GM12892 (cell line): ENCODE data around the gene TEX38.
"Not testable (repeated sequence)": the region's sequence is repeated elsewhere in the genome, so short reads cannot be mapped to it uniquely, and the experiment has no call there.

Source experiments
- DNase-seq: peaks from one replicate; pipeline ENCODE4 v3.0.0; 2011; ENCODE audit not compliant: insufficient read length
- FAIRE-seq: peaks from 2 replicates; lab custom pipeline; 2011; peaks lifted over from hg19 to GRCh38; lab: Jason Lieb, UNC
- POLR2A ChIP-seq: IDR thresholded peaks from 2 replicates; pipeline ENCODE4 v1.6.1; 2011; ENCODE audit warnings: low read depth, low read length, control low read depth
- POLR2AphosphoS5 ChIP-seq: IDR thresholded peaks from 2 replicates; pipeline ENCODE4 v1.6.1; 2011; ENCODE audit warnings: low read depth, low read length, control low read depth
- TAF1 ChIP-seq: IDR thresholded peaks from 2 replicates; pipeline ENCODE4 v1.6.1; 2011; ENCODE audit warnings: low read depth, mild to moderate bottlenecking, control low read depth, low read length, borderline replicate concordance

The TEX38 gene

GRCh38 chr1:46645815-46646214 lies 25.8 kb upstream of the TEX38 start:
- FAIRE-seq (no peak), DNase-seq (no peak)
- TF ChIP-seq TAF1 (no peak), POLR2AphosphoS5 (no peak), POLR2A (no peak)

GRCh38 chr1:46646331-46646730 lies 25.3 kb upstream of the TEX38 start:
- TF ChIP-seq POLR2A (no peak), TAF1 (no peak), POLR2AphosphoS5 (no peak)
- FAIRE-seq (no peak), DNase-seq (no peak)

DNA sequence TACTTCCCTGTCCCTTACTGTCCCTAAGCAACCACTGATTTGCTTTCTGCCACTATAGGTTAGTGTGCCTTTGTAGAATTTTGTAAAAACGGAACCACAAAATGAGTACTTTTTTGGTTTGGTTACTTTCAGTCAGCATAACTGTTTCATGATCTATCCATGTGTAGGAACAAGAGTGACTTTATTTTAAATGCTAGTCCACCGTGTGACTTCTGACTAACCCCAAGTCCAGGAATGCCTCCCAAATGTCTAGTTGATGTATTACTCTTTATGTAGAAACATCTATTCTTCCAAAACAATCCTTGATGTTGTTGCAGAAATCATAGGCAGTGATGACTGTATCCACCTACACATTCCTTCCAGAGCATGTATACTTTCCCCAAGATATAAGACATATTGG lies 24.8 kb upstream of the TEX38 start:
- TF ChIP-seq POLR2A (no peak), POLR2AphosphoS5 (no peak), TAF1 (no peak)
- FAIRE-seq (no peak), DNase-seq (no peak)

GRCh38 chr1:46647611-46648010 lies 24.0 kb upstream of the TEX38 start:
- no peak for DNase-seq
- no peak for TF ChIP-seq POLR2AphosphoS5
- no peak for TF ChIP-seq POLR2A
- no peak for TF ChIP-seq TAF1
- FAIRE-seq: no peak

DNA sequence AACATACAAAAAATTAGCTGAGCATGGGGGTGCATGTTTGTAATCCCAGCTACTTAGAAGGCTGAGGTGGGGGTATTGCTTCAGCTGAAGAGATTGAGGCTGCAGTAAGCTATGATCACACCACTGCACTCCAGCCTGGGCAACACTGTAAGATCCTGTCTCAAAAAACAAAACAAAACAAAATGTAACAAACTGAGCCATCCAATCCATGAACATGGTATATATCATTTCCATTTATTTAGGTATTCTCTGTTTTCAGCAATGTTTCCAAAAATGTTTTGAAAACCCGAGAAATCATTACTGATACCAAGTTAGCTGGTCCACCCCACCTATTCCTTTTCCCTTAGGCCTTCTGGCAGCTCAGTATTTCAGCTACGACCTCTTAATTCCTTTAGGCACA lies 21.9 kb upstream of the TEX38 start:
- FAIRE-seq: no peak
- no peak for DNase-seq
- TF ChIP-seq TAF1: no peak
- TF ChIP-seq POLR2A: no peak
- no peak for TF ChIP-seq POLR2AphosphoS5

GRCh38 chr1:46650491-46650890 lies 21.2 kb upstream of the TEX38 start:
- no peak for FAIRE-seq
- DNase-seq: no peak
- no peak for TF ChIP-seq POLR2A
- no peak for TF ChIP-seq POLR2AphosphoS5
- no peak for TF ChIP-seq TAF1

DNA sequence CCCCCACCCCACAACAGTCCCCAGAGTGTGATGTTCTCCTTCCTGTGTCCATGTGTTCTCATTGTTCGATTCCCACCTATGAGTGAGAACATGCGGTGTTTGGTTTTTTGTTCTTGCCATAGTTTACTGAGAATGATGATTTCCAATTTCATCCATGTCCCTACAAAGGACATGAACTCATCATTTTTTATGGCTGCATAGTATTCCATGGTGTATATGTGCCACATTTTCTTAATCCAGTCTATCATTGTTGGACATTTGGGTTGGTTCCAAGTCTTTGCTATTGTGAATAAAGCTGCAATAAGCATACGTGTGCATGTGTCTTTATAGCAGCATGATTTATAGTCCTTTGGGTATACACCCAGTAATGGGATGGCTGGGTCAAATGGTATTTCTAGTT lies 20.5 kb upstream of the TEX38 start:
- not testable (repeated sequence) for FAIRE-seq

DNA sequence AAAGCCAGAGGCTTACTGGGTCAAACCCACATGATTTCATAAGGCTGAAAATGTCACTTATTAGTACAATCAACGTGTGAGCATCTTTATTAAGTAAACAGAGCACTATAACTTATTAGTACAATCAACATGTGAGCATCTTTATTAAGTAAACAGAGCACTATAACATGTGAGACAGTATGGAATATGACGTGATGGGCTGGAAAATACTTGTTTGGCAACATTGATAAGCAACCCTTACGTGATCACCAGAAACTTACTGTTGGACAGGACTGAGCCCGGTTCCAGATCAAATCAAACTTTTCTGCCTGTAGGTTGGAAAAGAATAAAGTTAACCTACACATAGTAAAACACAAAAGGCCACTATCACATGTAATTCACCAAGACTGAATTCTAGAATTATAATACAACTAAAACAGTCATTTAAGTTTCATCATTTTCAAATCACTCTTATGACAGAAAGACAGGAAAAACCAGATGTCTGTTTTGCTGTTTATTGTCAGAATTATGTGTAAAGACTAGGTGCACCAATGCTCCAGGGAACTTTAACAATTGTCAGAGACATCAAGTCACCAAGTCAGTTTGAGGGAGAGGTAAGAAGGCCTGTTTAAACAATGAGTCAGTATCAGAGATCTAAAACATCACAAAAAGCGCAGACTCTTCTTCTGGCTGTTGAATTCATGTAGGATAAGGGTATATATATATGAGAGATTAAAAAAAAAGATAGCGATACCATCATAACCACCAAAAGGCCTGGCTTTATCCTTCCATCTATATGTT lies 19.1 kb upstream of the TEX38 start:
- TF ChIP-seq POLR2A (no peak), POLR2AphosphoS5 (no peak), TAF1 (no peak)
- DNase-seq (no peak), FAIRE-seq (no peak)

More for the DNA sequence above, 20.5 kb upstream of the TEX38 start:
- not testable (repeated sequence) for DNase-seq

DNA sequence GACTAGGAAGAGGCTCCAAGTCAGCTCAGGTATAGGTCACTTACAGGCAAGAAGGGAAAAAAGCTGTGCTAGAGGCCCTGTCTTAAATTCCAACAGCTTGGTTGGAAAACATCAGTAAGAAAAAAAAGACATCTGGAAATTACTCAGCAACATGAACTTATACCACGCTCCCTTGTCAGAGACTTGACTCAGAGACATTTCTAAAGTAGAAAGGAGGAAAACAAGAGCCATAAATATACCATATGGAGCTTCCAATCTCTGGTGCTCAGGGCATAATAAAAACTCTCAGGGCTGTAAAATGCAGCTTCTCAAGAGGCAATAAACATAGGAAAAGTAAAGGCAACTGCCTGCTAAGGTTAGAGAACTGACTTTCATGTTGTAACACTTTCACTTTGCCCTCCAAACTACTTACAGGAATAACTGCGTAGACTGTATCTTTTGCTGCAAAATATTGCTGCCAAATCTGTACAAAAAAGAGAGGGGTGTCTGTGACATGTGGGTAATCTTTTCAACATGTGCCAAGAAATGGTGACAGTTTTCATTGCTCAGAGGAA lies 18.2 kb upstream of the TEX38 start:
- no peak for FAIRE-seq
- TF ChIP-seq POLR2A (no peak), TAF1 (no peak), POLR2AphosphoS5 (no peak)
- no peak for DNase-seq

- FAIRE-seq (no peak), DNase-seq (no peak)
- TF ChIP-seq POLR2AphosphoS5 (no peak), TAF1 (no peak), POLR2A (no peak)
Measured at GRCh38 chr1:46654012-46654411, 17.6 kb upstream of the TEX38 start.

DNA sequence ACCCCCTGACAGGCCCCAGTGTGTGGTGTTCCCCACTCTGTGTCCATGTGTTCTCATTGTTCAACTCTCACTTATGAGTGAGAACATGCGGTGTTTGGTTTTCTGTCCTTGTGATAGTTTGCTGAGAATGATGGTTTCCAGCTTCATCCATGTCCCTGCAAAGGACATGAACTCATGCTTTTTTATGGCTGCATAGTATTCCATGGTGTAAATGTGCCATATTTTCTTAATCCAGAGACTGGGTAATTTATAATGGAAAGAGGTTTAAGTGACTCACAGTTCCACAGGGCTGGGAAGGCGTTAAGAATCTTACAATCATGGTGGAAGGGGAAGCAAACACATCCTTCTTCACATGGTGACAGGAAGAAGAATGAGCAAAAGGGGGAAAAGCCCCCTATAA lies 17.0 kb upstream of the TEX38 start:
- FAIRE-seq, DNase-seq: not testable (repeated sequence)

- DNase-seq (no peak), FAIRE-seq (no peak)
- TF ChIP-seq POLR2AphosphoS5 (no peak), POLR2A (no peak), TAF1 (no peak)
Measured at GRCh38 chr1:46655848-46656247, 15.8 kb upstream of the TEX38 start.

GRCh38 chr1:46656643-46657042 lies 15.0 kb upstream of the TEX38 start:
- no peak for FAIRE-seq
- DNase-seq: no peak
- TF ChIP-seq TAF1: no peak
- no peak for TF ChIP-seq POLR2A
- no peak for TF ChIP-seq POLR2AphosphoS5

- TF ChIP-seq POLR2A (no peak), TAF1 (no peak), POLR2AphosphoS5 (no peak)
- DNase-seq: no peak
- no peak for FAIRE-seq
Measured at GRCh38 chr1:46657775-46658174, 13.9 kb upstream of the TEX38 start.
